Myocyte (in vitro differentiated cells): Measurements from ENCODE around the gene STAB1. TPM values are rescaled to one million over a fixed set of nuclear protein-coding genes. Genes with fewer than 3 reads are reported as not detected.
A peak's percentile ranks its signal among the peaks of the same experiment; 100 is the strongest.

Experiments used
- DNase-seq: peaks from one replicate; pipeline ENCODE4 v3.0.0-alpha.2; 2012; ENCODE audit warnings: low read depth
- total RNA-seq: library from RNA; depleted of rRNA; stranded (reverse); fragments of >200 nt; gene quantifications from 2 replicates; pipeline ENCODE4 v1.2.3, GENCODE V29; 2014

STAB1 gene
- total RNA-seq, 1 donor from 2014 or later, result 0.59 TPM

DNA sequence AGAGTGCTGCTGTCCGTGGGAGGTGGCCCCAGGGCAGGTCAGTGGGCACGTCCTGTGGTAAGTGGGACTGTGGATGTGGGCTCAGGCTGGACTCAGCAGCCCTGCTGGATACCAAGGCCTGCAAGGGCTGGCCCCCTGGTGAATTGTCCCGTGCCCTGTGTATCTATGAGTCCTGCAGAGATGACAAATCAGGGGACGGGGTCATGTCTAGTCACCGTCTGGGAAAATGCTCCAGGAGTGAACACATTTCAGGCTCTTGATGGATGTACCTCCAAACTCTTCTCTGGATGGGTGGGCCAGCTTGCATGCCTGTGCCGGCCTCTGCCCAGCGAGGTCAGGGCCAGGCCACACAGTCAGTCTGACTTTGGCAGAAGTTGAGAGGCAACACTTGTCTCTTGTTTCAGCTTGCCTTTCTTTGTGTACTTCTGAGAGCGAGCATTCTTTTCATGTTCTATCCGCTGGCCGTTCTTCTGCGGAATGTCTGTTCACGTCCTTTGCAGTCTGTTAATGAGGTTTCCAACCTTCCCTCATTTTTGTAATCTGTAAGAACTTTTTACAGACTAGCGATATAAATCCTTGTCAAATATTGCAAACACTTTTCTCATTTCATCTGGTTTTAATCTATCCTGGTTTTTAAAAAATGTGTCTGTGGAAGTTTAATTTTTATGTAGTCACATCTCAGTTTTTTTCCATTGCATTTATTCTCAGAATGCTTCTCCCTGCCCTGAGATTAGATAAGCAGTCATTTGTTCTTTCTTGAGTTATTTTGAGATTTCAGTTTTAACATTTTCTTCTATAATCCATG, 11.4 kb upstream of the STAB1 start:
- no peak for DNase-seq

DNA sequence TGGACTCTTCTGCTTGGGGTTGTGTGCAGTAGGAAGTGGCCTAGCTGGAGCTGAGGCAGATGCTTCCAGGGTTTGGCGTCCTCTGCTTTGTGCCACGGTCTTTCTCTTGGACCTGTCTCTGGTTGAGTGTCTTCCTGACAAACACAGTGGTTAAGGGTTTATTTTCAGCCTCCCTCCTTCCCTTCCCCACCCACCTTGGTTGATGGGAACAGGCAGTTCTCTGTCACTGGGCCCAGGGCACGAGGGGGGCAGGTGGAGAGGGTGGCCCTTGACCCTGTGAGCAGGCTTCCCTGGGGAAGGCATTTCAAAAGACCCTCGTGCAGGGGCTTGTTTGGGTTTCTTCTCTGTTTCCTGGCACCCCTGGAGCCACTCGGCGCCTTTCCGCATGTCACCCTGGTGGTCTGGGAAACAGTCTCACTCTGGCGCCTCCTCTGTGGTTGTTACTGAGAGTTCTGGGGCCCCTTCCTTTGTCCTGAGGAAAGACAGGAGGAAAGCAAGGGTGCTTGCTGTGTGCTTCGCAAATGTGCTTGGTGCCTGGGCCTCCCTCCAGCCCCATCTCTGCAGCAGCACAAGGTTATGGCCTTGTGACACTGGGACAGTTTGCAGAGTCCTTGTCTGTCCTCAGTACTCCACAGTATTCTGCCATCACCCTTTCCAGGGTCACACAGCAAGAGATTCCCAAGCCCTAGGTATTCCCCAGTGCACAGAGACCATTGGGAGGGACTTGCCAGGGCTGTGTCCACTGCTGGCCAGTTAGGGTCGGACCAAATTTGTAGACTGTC, 10.3 kb upstream of the STAB1 start:
- no peak for DNase-seq

DNA sequence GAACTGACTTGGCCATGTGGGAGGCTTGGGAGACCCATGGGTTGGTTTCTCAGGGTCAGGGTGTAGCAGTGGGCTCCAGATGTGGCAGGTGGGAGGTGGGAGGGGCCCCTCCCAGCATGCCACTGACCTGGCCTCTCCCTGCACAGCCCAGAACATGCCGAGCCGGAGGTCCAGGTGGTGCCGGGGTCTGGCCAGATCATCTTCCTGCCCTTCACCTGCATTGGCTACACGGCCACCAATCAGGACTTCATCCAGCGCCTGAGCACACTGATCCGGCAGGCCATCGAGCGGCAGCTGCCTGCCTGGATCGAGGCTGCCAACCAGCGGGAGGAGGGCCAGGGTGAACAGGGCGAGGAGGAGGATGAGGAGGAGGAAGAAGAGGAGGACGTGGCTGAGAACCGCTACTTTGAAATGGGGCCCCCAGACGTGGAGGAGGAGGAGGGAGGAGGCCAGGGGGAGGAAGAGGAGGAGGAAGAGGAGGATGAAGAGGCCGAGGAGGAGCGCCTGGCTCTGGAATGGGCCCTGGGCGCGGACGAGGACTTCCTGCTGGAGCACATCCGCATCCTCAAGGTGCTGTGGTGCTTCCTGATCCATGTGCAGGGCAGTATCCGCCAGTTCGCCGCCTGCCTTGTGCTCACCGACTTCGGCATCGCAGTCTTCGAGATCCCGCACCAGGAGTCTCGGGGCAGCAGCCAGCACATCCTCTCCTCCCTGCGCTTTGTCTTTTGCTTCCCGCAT, 7.9 kb upstream of the STAB1 start:
- DNase-seq, result no peak

DNA sequence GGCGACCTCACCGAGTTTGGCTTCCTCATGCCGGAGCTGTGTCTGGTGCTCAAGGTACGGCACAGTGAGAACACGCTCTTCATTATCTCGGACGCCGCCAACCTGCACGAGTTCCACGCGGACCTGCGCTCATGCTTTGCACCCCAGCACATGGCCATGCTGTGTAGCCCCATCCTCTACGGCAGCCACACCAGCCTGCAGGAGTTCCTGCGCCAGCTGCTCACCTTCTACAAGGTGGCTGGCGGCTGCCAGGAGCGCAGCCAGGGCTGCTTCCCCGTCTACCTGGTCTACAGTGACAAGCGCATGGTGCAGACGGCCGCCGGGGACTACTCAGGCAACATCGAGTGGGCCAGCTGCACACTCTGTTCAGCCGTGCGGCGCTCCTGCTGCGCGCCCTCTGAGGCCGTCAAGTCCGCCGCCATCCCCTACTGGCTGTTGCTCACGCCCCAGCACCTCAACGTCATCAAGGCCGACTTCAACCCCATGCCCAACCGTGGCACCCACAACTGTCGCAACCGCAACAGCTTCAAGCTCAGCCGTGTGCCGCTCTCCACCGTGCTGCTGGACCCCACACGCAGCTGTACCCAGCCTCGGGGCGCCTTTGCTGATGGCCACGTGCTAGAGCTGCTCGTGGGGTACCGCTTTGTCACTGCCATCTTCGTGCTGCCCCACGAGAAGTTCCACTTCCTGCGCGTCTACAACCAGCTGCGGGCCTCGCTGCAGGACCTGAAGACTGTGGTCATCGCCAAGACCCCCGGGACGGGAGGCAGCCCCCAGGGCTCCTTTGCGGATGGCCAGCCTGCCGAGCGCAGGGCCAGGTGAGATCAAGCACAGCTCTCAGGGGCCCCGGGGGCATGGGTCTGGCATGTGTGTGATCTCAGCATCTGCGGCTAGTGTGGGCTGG, 7.1 kb upstream of the STAB1 start:
- no peak for DNase-seq

DNA sequence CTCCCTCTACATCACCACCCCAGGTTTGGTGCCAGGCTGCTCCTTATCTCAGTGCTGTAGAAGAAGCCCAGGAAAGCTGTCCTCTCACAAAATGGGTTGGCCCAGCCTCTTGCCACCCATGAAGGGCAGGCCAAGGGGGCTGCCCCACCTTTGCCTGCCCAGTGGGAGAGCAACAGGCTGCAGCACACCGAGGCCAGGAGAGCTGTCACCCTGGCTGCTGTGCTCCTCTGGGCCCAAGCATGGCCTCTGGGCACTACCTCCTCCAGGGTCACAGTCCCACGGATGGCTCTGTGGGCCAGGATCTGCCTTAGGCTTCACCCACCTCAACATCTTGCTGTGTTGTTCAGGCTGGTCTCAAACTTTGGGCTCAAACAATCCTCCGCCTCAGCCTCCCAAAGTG, 6.4 kb upstream of the STAB1 start:
- DNase-seq, result no peak

DNA sequence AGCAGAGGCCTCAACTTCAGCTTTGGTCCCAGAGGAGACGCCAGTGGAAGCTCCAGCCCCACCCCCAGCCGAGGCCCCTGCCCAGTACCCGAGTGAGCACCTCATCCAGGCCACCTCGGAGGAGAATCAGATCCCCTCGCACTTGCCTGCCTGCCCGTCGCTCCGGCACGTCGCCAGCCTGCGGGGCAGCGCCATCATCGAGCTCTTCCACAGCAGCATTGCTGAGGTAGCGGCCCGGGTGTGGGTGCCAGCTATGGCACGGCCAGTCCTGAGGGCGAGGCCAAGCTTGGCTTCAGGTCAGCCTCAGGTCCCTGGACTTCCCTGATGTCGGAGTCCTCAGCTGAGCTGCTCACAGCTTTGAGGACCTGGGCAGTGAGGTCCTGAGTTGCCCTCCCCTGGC, 5.7 kb upstream of the STAB1 start:
- no peak for DNase-seq

DNA sequence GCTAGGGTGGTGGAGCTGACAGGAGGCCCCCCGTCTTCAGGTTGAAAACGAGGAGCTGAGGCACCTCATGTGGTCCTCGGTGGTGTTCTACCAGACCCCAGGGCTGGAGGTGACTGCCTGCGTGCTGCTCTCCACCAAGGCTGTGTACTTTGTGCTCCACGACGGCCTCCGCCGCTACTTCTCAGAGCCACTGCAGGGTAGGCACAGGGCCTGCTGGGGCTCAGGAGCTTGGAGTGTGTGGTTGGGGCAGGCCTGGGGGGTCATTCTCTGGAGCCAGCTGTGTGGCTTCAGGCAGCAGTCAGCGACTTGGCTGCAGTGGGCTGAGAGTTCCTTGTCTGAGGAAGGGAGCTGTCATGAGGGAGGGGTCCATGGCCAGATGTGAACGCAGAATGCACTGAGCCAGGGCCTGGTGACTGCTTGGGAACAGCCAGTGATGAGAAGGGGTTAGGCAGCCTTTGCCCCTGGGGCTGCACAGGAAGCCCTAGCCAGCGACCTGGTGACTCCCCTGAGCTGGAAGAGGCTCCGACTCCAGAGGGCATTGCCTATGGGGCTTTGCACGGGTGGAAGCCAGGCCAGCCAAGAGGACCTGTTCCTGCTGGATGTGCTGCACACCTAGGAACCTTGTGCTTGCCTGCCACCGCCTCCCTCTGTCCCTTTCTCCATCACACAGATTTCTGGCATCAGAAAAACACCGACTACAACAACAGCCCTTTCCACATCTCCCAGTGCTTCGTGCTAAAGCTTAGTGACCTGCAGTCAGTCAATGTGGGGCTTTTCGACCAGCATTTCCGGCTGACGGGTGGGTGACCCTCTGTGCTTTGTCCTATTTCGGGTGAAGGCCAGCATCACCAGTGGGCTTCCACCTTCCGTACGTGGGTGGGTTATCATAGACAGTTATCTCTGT, 4.9 kb upstream of the STAB1 start:
- DNase-seq, result no peak

DNA sequence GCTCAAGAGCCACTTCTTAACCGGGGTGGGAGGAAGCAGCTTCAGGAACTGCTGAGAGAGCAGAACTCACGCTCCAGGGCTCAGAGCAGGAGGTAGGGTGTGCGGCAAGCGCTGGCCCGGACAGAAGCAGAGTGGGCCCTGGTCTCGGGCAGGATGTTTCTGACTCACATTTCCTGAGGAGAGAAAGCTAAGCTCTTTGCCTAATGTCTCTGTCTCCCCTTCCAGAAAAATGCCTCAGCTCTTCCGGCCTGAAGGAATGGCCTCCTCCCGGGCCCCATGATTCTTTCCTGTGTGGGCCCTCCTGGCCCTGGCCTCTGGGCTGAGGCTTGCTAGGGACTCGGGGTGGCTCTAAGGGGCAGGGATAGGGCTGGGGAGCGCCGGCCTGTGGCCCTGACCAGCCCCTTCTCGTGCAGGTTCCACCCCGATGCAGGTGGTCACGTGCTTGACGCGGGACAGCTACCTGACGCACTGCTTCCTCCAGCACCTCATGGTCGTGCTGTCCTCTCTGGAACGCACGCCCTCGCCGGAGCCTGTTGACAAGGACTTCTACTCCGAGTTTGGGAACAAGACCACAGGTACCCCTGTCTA, 4.1 kb upstream of the STAB1 start:
- no peak for DNase-seq

DNA sequence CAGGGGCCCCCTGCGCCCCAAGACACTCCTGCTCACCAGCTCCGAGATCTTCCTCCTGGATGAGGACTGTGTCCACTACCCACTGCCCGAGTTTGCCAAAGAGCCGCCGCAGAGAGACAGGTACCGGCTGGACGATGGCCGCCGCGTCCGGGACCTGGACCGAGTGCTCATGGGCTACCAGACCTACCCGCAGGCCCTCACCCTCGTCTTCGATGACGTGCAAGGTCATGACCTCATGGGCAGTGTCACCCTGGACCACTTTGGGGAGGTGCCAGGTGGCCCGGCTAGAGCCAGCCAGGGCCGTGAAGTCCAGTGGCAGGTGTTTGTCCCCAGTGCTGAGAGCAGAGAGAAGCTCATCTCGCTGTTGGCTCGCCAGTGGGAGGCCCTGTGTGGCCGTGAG, 3.1 kb upstream of the STAB1 start:
- DNase-seq, result no peak

DNA sequence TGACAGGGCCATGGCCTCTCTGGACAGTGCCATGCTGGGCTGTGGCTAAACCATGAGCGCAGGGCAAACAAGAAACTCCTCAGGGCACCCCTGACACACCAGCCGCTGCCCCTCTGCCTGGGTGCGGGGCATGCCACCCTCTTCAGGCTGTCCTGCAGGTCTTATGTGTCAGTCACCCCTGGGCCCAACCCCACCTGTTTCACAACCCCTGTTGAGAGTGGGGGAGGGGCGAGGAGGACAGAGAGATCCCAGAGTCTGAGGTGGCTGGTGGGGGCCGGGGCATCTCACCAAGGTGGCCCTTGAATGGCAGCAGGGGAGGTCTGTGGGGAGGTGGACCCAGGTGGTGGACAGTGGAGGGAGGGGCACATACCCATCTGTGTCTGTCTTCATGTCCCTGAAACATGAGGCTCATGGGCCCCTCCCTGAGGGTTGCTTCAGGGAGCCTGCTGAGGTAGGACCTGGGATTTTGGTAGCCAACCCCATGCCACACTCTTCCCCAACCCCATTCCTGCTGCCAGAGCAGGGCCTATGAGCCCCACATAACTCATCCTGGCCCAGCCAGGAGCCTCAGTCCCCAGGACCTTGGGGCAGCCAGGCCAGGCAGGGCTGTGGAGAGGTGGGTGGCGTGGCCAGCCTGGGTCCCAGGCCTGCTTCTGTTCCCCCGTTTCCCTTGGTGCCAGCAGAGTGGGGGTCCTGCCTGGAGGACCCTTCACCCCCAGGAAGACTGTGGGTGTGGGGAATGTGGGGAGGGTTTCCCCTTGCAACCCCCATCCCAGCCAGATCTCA, 1.7 kb upstream of the STAB1 start:
- DNase-seq, result no peak

DNA sequence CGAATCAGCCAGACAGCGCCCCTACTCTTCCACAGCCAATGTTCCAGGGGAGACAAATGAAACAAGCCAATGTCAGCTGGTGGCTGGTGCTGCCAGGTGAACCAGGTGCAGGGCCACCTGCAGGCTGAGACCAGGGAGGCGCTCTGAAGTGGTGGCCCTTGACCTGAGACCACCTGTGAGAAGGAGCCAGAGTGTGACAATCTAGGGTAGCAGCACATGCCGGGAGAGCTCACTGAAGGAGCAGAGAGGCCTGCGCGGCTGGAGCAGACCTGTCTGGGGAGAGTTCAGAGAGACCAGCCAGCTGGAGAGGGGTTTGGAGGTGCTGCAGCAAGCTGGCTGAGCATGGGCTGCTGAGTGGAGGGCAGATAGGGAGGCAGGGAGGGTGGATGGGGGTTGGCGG, 693 bp upstream of the STAB1 start:
- no peak for DNase-seq

DNA sequence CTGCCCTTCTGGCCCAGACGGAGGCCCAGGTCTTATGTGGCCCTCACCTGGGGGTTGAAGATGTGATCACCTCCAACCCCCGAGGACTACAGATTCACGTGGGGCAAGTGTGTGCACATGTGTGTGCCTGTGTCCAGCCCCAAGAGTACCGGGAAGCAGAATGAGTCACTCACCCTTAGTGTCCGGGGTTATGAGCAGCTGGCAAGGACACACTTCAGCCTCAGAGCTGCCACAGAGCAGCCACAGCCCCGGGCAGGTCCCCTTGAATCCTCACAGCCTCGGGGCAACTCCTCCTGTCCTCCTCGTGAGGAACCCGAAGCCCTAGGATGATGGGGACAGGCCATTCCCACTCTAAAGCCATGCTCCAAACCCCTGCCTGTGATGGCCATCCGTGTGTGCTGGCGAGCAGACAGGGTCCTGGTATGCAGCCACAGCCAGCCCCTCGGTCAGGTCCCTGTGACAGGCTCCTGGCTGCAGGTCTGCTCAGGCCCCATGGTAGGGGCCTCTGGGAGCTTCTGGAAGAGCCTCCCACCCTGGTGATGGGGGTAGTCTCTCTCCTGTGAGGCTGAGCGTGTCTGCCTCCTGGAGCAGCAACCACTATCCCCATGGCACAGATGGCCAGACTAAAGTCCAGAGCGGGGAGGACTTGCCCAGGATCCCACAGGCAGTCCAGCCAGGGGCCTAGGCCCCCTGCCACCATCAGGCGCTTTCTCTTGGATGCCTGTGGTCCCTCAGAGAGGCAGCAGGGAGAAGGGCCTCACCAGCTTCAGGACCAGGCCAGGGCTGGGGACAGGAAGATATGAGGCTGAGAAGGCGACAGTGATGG, 852 bp downstream of the STAB1 start:
- DNase-seq, result peak; percentile 83

DNA sequence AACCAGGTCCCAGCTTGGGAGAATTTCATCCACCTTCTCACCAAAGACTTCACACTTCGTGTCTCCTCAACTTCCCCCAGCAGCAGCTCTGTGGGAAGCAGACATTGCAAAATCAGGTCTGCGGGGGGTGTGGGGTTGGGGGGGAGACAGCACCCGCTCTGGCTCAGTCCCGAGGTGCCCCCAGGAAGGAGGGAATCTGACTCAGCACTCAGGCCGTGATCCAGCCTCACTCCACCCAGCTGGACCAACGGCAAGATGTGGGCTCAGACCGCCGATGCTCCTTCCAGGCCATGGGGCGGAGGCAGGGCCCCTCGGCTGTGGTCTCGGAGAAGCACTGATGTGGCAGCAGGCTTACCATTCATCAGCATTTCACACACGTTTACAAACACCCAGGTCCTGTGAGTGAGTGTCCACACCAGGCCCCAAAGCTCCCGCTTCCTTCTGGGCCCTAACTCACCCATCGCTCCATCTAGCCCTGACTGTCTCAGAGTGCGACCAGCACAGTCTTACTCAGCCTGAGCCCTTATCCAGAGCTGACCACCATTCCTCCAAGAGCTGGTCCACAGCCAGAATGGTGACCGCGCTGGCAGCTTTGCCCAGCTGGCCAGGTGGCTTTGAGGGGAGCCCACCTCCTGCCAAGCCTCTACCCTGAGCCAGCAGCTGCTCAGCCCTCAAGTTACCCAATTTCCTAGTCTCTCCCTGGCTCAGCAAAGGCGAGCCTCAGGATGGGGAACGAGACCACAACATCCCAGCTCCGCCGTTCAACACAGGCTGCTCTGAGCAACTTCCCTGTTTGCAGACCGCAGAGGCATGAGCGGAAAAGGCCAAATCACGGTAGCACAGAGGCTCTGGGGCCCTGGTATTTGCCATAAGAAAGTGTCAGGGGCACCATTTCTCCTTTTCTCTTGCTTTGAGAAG, 3.3 kb downstream of the STAB1 start:
- peak; percentile 94 for DNase-seq

DNA sequence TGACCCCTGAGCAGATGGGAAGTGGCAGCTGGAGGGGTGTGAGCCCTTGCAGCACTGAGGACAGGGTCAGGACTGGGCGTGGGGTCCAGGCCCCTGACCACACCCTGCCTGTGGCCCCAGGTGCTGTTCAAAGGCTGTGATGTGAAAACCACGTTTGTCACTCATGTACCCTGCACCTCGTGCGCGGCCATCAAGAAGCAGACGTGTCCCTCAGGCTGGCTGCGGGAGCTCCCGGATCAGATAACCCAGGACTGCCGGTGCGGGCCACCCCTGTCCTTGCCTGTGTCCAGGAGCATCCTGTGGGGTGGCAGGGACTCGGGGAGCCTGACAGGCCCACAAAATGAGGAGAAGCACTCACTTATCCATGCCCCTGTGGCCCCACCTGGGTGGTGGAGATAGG, 5.9 kb downstream of the STAB1 start:
- DNase-seq, result no peak

DNA sequence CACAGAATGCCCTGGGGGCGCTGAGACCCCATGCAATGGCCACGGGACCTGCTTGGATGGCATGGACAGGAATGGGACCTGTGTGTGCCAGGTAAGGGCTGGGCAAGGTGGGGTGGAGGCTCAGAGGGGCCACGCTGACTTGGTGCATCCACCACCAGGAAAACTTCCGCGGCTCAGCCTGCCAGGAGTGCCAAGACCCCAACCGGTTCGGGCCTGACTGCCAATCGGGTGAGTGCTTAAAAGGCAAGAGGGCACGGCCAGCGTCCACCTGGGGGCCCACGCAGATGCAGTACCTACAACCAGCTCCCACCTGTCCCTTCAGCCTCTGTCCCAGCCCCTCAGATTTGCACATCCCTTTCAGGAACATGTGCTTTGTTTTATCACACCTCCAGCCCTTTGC, 6.9 kb downstream of the STAB1 start:
- DNase-seq, result no peak

DNA sequence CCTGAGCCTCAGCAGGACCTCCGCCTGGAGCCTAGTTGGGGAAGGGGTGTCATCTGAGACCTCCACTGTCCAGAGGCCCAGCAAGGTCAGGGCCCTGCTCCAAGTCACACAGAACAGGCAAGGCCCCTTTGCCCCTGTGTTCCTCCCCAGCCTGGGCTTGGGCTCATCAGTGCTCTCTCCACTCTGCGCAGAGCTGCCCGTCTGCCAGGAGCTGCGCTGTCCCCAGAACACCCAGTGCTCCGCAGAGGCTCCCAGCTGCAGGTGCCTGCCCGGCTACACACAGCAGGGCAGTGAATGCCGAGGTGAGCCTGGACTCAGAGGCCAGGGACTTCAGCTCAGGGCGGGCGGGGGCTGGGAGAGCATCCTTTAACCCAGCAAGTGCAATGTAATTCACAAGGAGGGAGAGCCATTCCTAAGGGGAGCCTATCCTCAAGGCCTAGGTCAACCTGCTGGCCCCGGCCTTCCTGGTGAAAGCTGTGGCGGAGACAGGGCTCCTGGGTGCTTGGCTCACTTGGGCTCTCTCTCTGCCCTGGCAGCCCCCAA, 7.7 kb downstream of the STAB1 start:
- DNase-seq, result no peak
